NB4 (cell line): ENCODE measurements around the gene MOCOS.

Source experiments
- MYC ChIP-seq: IDR thresholded peaks from 2 replicates; pipeline ENCODE4 v1.6.1; 2011; ENCODE audit warnings: low read depth, low read length
- POLR2A ChIP-seq: IDR thresholded peaks from 2 replicates; pipeline ENCODE4 v1.6.1; 2011; ENCODE audit warnings: mild to moderate bottlenecking; ENCODE audit not compliant: insufficient read length; ENCODE audit errors: extremely low read depth
- TF ChIP-seq, protein P1 (sequence below): IDR thresholded peaks from one replicate; pipeline ENCODE4 v1.5.1; 2012; ENCODE audit warnings: low read depth, low read length
- TF ChIP-seq, protein P2 (sequence below): IDR thresholded peaks from 2 replicates; pipeline ENCODE4 v1.6.1; 2011; ENCODE audit warnings: low read depth, low read length

DNA sequence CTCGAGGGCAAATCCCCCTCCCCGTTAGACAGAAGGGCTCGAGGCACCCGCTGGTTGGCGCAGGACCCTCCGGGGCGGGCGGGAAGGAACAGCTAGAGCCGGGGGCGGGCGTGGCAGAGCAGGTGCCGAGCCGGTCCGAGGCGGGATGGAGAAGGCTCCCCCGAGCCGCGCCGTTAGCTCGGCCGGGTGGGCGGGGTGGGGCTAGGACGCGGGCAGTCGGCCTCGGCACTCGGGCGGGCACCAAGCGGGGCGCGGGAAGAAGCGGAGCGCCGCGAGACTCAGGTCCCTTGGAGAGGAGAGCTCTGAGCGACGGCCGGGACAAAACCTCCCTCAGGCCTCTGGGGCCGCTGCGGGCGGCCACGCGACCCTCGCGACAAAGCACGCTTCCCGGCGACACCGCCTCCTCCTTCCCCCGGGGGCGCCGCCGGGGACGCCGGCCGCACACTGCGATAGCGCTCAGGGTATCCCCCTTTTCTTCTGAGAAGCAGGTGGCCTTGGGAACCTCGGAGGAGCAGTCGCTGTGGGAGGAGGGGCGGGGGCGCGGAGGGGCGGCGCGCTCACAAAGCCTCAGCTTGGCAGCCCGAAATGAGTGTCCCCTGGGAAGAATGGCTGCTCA is 110.9 kb downstream of the MOCOS start:
- TF ChIP-seq POLR2A (no peak), MYC (no peak)
- TF ChIP-seq, protein P1, sequence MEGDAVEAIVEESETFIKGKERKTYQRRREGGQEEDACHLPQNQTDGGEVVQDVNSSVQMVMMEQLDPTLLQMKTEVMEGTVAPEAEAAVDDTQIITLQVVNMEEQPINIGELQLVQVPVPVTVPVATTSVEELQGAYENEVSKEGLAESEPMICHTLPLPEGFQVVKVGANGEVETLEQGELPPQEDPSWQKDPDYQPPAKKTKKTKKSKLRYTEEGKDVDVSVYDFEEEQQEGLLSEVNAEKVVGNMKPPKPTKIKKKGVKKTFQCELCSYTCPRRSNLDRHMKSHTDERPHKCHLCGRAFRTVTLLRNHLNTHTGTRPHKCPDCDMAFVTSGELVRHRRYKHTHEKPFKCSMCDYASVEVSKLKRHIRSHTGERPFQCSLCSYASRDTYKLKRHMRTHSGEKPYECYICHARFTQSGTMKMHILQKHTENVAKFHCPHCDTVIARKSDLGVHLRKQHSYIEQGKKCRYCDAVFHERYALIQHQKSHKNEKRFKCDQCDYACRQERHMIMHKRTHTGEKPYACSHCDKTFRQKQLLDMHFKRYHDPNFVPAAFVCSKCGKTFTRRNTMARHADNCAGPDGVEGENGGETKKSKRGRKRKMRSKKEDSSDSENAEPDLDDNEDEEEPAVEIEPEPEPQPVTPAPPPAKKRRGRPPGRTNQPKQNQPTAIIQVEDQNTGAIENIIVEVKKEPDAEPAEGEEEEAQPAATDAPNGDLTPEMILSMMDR, result no peak
- TF ChIP-seq, protein P2, sequence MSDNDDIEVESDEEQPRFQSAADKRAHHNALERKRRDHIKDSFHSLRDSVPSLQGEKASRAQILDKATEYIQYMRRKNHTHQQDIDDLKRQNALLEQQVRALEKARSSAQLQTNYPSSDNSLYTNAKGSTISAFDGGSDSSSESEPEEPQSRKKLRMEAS, result no peak
